Measurements from ENCODE around the gene KRT36. TPM values are rescaled to one million over a fixed set of nuclear protein-coding genes. Genes with fewer than 3 reads are reported as not detected.
A peak's percentile ranks its signal among the peaks of the same experiment; 100 is the strongest.

KRT36 gene
- polyA plus RNA-seq, 1 donor (not counting 4 experiments of a cell fraction or from before 2014, with no cell fraction given): not detected

GRCh38 chr17:41492771-41493170, 3.1 kb upstream of the KRT36 start:
- no peak overlapping the region for H3K27ac ChIP-seq (ENCODE audit: control insufficient read depth, insufficient read depth, low read length)
- H3K4me3 ChIP-seq (ENCODE audit: control insufficient read depth in 2 of 3, extremely low read depth in 1 of 3, insufficient read depth in 2 of 3, low read depth in 1 of 3, low read length in 3 of 3): no peak overlapping the region
- H3K9ac ChIP-seq (ENCODE audit: control insufficient read depth, extremely low read depth, insufficient read depth, low read length): no peak overlapping the region
- dilution Hi-C loops (cut with MboI; ENCODE audit: extremely low pct_ligation_motif_present, low sequenced_read_pairs): no loop called here
- H2AFZ ChIP-seq (ENCODE audit: control insufficient read depth, low read length): no peak overlapping the region
- H3K36me3 ChIP-seq (ENCODE audit: control insufficient read depth in 2 of 2, extremely low read depth in 1 of 2, insufficient read depth in 2 of 2, low read length in 2 of 2): no peaks in the 10 kb centered on the region
- no peak overlapping the region for H3K4me2 ChIP-seq (ENCODE audit: control insufficient read depth, extremely low read depth, insufficient read depth, low read depth, low read length)
- H4K20me1 ChIP-seq (ENCODE audit: control insufficient read depth, extremely low read depth, insufficient read depth, low read length): no peaks in the 10 kb centered on the region
- H3K4me1 ChIP-seq (ENCODE audit: control insufficient read depth, extremely low read depth, insufficient read depth, low read length): peaks cover 16% of the 10 kb centered on the region
- no peak for TF ChIP-seq EZH2 (IDR thresholded peaks at IDR 0.05; ENCODE audit: low read length)
- no peak for TF ChIP-seq CTCF (optimal IDR thresholded peaks at IDR 0.05 in 1 of 3, IDR thresholded peaks at IDR 0.05 in 1 of 3, conservative IDR thresholded peaks at IDR 0.05 in 1 of 3; ENCODE audit: extremely low read depth in 1 of 3, insufficient read depth in 2 of 3, low read length in 3 of 3)
- no peaks in the 10 kb centered on the region for H3K27me3 ChIP-seq (ENCODE audit: control insufficient read depth, extremely low read depth, insufficient read depth, low read length)
- FAIRE-seq: peak; percentile 70
- no peaks in the 10 kb centered on the region for H3K79me2 ChIP-seq (ENCODE audit: control insufficient read depth, insufficient read depth, low read length)
- no peaks in the 10 kb centered on the region for H3K9me1 ChIP-seq (ENCODE audit: control insufficient read depth, extremely low read depth, insufficient read depth, low read length)
- no peaks in the 10 kb centered on the region for H3K9me3 ChIP-seq (ENCODE audit: control insufficient read depth, low read depth, low read length)
- no peak for DNase-seq (ENCODE audit: low read depth, low spot score)

- FAIRE-seq: no peak
- Histone ChIP-seq H3K9ac (ENCODE audit: control insufficient read depth, extremely low read depth, insufficient read depth, low read length) (no peak overlapping the region), H3K27me3 (ENCODE audit: control insufficient read depth, extremely low read depth, insufficient read depth, low read length) (no peaks in the 10 kb centered on the region), H3K4me2 (ENCODE audit: control insufficient read depth, extremely low read depth, insufficient read depth, low read depth, low read length) (no peak overlapping the region), H3K36me3 (ENCODE audit: control insufficient read depth in 2 of 2, extremely low read depth in 1 of 2, insufficient read depth in 2 of 2, low read length in 2 of 2) (no peaks in the 10 kb centered on the region), H3K9me1 (ENCODE audit: control insufficient read depth, extremely low read depth, insufficient read depth, low read length) (no peaks in the 10 kb centered on the region), H3K4me3 (ENCODE audit: control insufficient read depth in 2 of 3, extremely low read depth in 1 of 3, insufficient read depth in 2 of 3, low read depth in 1 of 3, low read length in 3 of 3) (no peak overlapping the region), H3K27ac (ENCODE audit: control insufficient read depth, insufficient read depth, low read length) (no peak overlapping the region), H3K9me3 (ENCODE audit: control insufficient read depth, low read depth, low read length) (no peaks in the 10 kb centered on the region), H3K79me2 (ENCODE audit: control insufficient read depth, insufficient read depth, low read length) (no peaks in the 10 kb centered on the region), H2AFZ (ENCODE audit: control insufficient read depth, low read length) (no peak overlapping the region), H3K4me1 (ENCODE audit: control insufficient read depth, extremely low read depth, insufficient read depth, low read length) (peaks cover 15% of the 10 kb centered on the region), H4K20me1 (ENCODE audit: control insufficient read depth, extremely low read depth, insufficient read depth, low read length) (no peaks in the 10 kb centered on the region)
- DNase-seq (ENCODE audit: low read depth, low spot score): no peak
- dilution Hi-C loops (cut with MboI; ENCODE audit: extremely low pct_ligation_motif_present, low sequenced_read_pairs): no loop called here
- TF ChIP-seq EZH2 (IDR thresholded peaks at IDR 0.05; ENCODE audit: low read length): no peak
- TF ChIP-seq CTCF (optimal IDR thresholded peaks at IDR 0.05 in 1 of 3, IDR thresholded peaks at IDR 0.05 in 1 of 3, conservative IDR thresholded peaks at IDR 0.05 in 1 of 3; ENCODE audit: extremely low read depth in 1 of 3, insufficient read depth in 2 of 3, low read length in 3 of 3): no peak
Measured at GRCh38 chr17:41492351-41492750, 2.6 kb upstream of the KRT36 start.
